ENCODE measurements around the gene CRHR2. TPM values are rescaled to one million over a fixed set of nuclear protein-coding genes. Genes with fewer than 3 reads are reported as not detected.

The CRHR2 gene
- total RNA-seq, 1 experiment from 2014 or later, result not detected

DNA sequence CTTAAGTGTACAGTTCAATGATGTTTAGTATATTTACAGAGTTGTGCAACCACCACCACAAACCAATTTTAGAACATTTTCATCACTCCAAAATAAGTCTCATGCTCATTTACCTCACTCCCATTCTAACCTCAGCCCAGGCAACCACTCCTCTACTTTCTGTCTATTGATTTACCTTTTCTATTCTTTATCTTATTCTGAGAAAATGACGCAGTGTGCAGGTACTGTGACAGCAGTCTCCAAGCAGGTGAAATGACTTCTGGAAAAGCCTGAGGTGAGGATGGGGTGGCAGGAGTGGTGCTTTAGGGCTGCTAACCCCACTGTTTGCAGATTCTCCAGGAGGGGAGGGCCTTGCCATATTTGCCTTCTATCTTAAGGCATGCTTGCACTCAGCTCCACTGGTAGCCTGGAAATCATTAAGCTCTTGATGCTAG lies 48.0 kb downstream of the CRHR2 start:
- DNase-seq (ENCODE audit: unreplicated experiment), result no peak
- Mint-ChIP-seq H3K27me3 (ENCODE audit: insufficient read depth, unreplicated experiment) (no peaks in the 10 kb centered on the region), H3K9me3 (ENCODE audit: unreplicated experiment) (no peaks in the 10 kb centered on the region), H3K36me3 (ENCODE audit: insufficient read depth, unreplicated experiment) (peaks cover 60% of the 10 kb centered on the region), H3K4me3 (ENCODE audit: unreplicated experiment) (no peak overlapping the region), H3K27ac (ENCODE audit: low read depth, unreplicated experiment) (no peak overlapping the region), H3K4me1 (ENCODE audit: insufficient read depth, unreplicated experiment) (no peaks in the 10 kb centered on the region)
- POLR2A ChIA-PET, result no interaction called here
- TF ChIP-seq, protein P1, sequence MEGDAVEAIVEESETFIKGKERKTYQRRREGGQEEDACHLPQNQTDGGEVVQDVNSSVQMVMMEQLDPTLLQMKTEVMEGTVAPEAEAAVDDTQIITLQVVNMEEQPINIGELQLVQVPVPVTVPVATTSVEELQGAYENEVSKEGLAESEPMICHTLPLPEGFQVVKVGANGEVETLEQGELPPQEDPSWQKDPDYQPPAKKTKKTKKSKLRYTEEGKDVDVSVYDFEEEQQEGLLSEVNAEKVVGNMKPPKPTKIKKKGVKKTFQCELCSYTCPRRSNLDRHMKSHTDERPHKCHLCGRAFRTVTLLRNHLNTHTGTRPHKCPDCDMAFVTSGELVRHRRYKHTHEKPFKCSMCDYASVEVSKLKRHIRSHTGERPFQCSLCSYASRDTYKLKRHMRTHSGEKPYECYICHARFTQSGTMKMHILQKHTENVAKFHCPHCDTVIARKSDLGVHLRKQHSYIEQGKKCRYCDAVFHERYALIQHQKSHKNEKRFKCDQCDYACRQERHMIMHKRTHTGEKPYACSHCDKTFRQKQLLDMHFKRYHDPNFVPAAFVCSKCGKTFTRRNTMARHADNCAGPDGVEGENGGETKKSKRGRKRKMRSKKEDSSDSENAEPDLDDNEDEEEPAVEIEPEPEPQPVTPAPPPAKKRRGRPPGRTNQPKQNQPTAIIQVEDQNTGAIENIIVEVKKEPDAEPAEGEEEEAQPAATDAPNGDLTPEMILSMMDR (IDR thresholded peaks at IDR 0.05; ENCODE audit: unreplicated experiment), result no peak
- CTCF ChIA-PET, result interaction anchor here (0.8 to 1.5 kb wide), 2 partner anchors 9 to 88 kb away, joined by 3 read pairs; no protein-coding TSS in a partner anchor
- intact Hi-C loops (cut with micrococcal nuclease), result loop anchor here (5.0 kb wide), 1 partner anchor 108 kb away; no protein-coding TSS in a partner anchor
- no TSS peak for BruUV-seq (replicated peaks)

DNA sequence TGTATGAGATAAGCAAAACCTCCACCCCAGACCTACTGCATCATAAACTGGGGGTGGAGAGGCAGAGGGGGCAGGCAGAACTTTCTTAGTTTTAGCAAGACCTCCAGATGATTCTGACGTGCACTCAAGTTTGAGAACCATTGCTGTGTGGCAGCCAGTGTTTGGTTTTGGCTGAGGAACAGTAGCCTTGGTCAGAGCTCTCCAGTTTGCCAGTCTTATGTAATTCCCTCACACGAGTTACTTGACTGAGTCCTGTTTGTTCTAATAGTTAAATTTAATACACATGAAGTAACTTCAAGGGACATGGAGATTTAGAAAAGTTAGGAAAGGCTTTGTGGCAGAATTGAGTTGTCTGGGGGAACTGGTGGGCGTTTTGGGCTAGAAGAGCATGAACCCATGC lies 49.0 kb downstream of the CRHR2 start:
- CTCF ChIA-PET, result interaction anchor here (1.3 to 1.5 kb wide), 2 partner anchors 8 to 10 kb away, joined by 3 read pairs; no protein-coding TSS in a partner anchor

DNA sequence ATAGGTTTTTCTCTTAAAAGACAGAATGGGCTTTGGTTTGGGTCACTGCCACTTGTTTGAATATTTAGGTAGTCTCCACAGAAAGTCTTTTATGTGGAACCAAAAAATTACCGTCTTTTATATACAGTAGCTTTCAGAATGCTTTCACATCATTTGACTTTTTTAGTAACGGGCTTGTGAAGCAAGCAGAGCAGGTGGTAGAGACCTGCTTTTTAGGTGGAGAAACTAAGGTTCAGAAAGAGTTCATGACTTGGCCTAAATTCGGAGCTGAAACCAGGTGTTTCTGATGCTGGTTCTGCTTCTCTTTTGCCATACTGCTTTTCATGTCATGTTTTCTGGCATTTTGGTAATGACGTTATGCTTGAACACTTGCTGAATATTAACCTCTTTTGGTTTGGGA lies 51.3 kb downstream of the CRHR2 start:
- no peak for DNase-seq (ENCODE audit: unreplicated experiment)
- Mint-ChIP-seq H3K9me3 (ENCODE audit: unreplicated experiment) (no peaks in the 10 kb centered on the region), H3K4me1 (ENCODE audit: insufficient read depth, unreplicated experiment) (no peaks in the 10 kb centered on the region), H3K27me3 (ENCODE audit: insufficient read depth, unreplicated experiment) (no peaks in the 10 kb centered on the region), H3K4me3 (ENCODE audit: unreplicated experiment) (no peak overlapping the region), H3K36me3 (ENCODE audit: insufficient read depth, unreplicated experiment) (peaks cover 92% of the 10 kb centered on the region), H3K27ac (ENCODE audit: low read depth, unreplicated experiment) (no peak overlapping the region)
- ChIA-PET POLR2A (interaction anchor here (1.0 kb wide), 1 partner anchor 37 kb away, joined by 4 read pairs; the partner anchor contains the start of gene GARS1), CTCF (interaction anchor here (0.6 kb wide), 1 partner anchor 15 kb away, joined by 3 read pairs; no protein-coding TSS in a partner anchor)
- intact Hi-C loops (cut with micrococcal nuclease), result loop anchor here (5.0 kb wide), 1 partner anchor 111 kb away; no protein-coding TSS in a partner anchor
- BruUV-seq (replicated peaks), result no TSS peak
- TF ChIP-seq, protein P1 (IDR thresholded peaks at IDR 0.05; ENCODE audit: unreplicated experiment), result no peak

More for the DNA sequence above, 49.0 kb downstream of the CRHR2 start:
- H3K4me3 Mint-ChIP-seq (ENCODE audit: unreplicated experiment), result no peak overlapping the region
- TF ChIP-seq, protein P1 (IDR thresholded peaks at IDR 0.05; ENCODE audit: unreplicated experiment), result no peak
- H3K27ac Mint-ChIP-seq (ENCODE audit: low read depth, unreplicated experiment), result no peak overlapping the region
- intact Hi-C loops (cut with micrococcal nuclease), result loop anchor here (5.0 kb wide), 1 partner anchor 109 kb away; no protein-coding TSS in a partner anchor
- no peak for DNase-seq (ENCODE audit: unreplicated experiment)
- no peaks in the 10 kb centered on the region for H3K27me3 Mint-ChIP-seq (ENCODE audit: insufficient read depth, unreplicated experiment)
- H3K9me3 Mint-ChIP-seq (ENCODE audit: unreplicated experiment), result no peaks in the 10 kb centered on the region
- BruUV-seq (replicated peaks), result no TSS peak
- H3K4me1 Mint-ChIP-seq (ENCODE audit: insufficient read depth, unreplicated experiment), result no peaks in the 10 kb centered on the region
- POLR2A ChIA-PET, result no interaction called here
- H3K36me3 Mint-ChIP-seq (ENCODE audit: insufficient read depth, unreplicated experiment), result peaks cover 70% of the 10 kb centered on the region

DNA sequence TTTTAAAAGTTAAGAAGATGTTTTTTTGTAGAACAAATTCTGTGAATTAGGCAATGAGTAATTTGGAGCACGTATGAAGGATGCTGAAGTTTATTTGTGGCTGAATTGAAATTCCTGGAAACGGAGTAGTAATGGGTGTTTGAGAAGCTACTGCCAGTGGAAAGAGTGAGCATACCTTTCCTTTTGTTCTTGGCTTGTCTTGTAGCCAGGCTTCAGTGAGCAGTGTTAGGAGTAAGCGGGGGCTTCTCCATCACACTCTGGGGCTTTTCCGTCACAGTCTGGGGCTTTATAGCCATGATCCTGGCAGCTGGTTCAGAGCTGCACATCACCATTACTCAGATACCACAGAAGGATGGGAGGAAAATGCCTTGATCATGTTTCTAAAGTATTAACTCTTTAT lies 55.2 kb downstream of the CRHR2 start:
- no TSS peak for BruUV-seq (replicated peaks)
- TF ChIP-seq, protein P1 (IDR thresholded peaks at IDR 0.05; ENCODE audit: unreplicated experiment), result no peak
- Mint-ChIP-seq H3K27ac (ENCODE audit: low read depth, unreplicated experiment) (peak overlapping the region; percentile 39), H3K9me3 (ENCODE audit: unreplicated experiment) (no peaks in the 10 kb centered on the region), H3K36me3 (ENCODE audit: insufficient read depth, unreplicated experiment) (peaks cover 97% of the 10 kb centered on the region), H3K27me3 (ENCODE audit: insufficient read depth, unreplicated experiment) (no peaks in the 10 kb centered on the region), H3K4me3 (ENCODE audit: unreplicated experiment) (no peak overlapping the region), H3K4me1 (ENCODE audit: insufficient read depth, unreplicated experiment) (no peaks in the 10 kb centered on the region)
- CTCF ChIA-PET, result interaction anchor here (0.6 to 2.7 kb wide), 5 partner anchors 37 to 1117 kb away, joined by 3 to 14 read pairs (median 4); no protein-coding TSS in a partner anchor
- no peak for DNase-seq (ENCODE audit: unreplicated experiment)
- POLR2A ChIA-PET, result no interaction called here
- intact Hi-C loops (cut with micrococcal nuclease), result no loop called here

Measured in MCF 10A (cell line).